GM11168 (cell line): Measurements from ENCODE around the gene ACADVL.
"Not testable (repeated sequence)": the region's sequence is repeated elsewhere in the genome, so short reads cannot be mapped to it uniquely, and the experiment has no call there.

ENCODE experiments used
- in situ Hi-C: fragments of 300-500 bp; cut with MboI; formaldehyde crosslinking; loops from one replicate; pipeline ENCODE4 v1.12.0; 2022; ENCODE audit warnings: low sequenced_read_pairs; ENCODE audit not compliant: unreplicated experiment

ACADVL gene

DNA sequence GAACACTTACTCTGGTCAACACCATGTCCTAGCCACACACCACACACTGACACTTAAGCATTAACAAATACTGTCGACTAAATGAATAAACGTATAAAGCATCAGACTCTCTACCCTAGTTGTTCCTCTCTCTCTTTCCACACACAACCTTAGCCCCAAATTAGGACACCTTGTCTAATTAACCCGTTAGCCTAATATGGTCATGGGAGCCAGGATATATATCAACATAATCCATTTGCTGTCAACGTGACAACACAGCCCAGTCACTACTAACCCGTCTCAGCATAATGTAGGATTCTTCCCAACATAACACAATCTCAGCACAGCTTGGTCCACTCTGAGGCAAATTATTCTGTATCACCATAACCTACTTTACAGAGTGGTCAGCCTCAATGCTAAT lies 12.4 kb downstream of the ACADVL start:
- in situ Hi-C loops = no loop called here

DNA sequence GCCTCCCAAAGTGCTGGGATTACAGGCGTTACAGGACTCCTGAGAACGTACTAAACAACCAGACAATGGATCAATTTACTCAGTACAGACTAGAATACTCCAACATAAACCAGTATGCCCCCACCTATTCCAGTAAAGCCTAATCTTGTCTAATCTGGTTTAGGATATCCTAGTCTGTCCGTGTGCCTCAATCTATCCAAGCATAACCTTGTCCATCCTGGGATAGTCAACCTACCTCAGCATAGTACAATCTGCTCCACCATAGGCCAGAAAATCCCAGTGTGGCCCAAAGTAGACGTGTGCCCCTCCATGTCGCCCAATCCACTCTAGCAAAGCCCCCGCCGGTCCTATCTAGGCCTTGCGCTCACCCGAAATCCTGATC lies 14.0 kb downstream of the ACADVL start:
- in situ Hi-C loops = no loop called here

- in situ Hi-C loops = no loop called here
Observed at GRCh38 chr17:7234083-7234951, 14.6 kb downstream of the ACADVL start, which contains the start of gene DVL2. Gene DVL2, minus strand, starts transcription at chr17:7234517. Its CDS starts 255 bp downstream, at chr17:7234262.

- in situ Hi-C loops = no loop called here
Observed at GRCh38 chr17:7235693-7236665, 16.2 kb downstream of the ACADVL start.

GRCh38 chr17:7236808-7237207 lies 17.1 kb downstream of the ACADVL start:
- in situ Hi-C loops = no loop called here

DNA sequence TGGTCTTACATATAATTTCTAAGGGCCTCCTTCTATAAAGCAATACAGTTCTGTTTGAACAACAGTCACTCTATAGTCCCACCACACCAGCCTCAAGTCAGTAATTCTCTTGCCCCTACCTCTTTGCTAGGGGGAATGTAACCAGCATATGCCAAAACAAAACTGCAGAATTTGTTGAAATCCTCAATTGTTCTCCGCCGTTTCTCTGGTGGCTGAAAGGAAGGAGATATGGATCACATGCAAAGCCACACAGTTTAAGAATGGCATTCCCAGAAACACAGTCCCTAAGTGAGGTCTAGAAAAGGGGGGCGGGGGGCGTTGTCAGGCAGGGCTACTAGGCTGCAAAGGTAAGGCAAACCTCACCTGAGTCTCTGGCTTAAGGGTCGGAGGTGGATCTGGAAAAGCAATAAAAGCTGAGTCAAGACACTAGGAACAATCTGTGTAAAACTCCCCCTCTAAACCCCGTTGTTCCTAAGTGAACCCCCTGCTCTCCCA lies 17.6 kb downstream of the ACADVL start:
- in situ Hi-C loops = no loop called here

- in situ Hi-C loops = no loop called here
Observed at GRCh38 chr17:7237761-7238419, 18.2 kb downstream of the ACADVL start.

DNA sequence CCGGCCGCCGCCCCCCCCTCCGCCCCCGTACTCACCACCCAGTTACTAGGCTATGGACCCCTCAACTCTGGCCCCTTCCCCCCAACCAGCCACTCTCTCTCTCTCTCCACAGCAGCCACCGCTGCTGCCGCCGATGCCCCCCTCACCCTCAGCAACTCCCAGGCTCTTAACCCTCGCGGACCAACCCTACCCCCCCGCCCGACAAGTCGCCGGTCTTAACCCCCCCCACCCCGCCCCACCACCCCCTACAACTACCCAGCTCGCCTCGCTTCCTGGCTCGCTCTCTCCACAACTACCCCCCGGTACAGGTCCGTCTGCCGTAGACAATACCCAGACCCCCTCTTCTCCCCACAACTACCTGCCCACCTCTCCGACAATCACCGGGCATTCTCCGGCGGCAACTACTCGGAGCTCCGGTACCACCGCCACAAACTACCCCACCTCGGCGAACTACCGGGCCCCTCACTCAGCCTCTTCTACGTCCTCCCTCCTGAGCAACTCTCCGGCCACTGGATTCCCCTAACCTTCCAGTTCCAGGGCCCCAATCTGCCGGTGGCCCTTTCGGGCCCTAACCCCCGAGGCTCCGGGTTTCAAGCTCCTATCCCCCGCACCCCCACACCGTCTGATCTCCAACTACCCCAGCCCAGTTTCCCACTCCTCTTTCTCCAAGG lies 18.8 kb downstream of the ACADVL start:
- in situ Hi-C loops = no loop called here

GRCh38 chr17:7239091-7240027 lies 19.6 kb downstream of the ACADVL start, which contains the start of gene PHF23:
Gene PHF23, minus strand, starts transcription at chr17:7239457. Its CDS starts 178 bp downstream, at chr17:7239279.
- in situ Hi-C loops = no loop called here

GRCh38 chr17:7240375-7240774 lies 20.6 kb downstream of the ACADVL start:
- in situ Hi-C loops = no loop called here

DNA sequence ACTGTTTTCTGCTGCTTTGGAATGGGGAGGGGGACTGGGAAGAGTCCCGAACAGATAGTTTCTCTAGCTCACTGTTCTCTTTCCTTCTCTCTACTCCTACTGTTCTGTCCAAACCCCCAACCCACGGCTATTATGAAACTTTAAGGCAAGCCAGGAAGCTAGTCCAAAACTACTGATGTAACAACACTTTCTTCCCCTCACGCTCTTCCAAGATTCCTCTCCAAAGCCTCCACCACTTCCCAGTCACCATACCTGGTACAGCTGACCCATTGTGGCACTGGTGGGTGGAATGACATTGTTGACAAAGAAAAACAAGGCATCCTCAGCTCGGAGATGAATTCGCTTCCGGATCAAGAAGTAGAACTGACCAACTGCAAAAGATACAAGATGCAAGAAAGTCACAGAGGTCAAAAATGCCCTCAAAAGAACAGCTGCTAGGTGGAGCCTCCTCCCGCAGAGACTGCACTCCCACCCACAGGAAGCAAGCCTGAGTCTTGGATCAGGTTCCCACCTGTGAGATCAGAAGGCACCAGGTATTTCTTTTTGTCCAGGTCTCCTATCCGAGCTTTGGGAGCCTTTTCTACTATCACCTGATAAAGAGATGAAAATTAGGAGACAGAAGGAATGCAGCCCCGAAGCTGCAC lies 21.5 kb downstream of the ACADVL start:
- in situ Hi-C loops = no loop called here

GRCh38 chr17:7241783-7242716 lies 22.3 kb downstream of the ACADVL start, which contains the start of gene GABARAP:
Gene GABARAP, minus strand, starts transcription at chr17:7242449. Its CDS starts 119 bp downstream, at chr17:7242330.
- in situ Hi-C loops = no loop called here

GRCh38 chr17:7242717-7243452 lies 23.1 kb downstream of the ACADVL start:
- in situ Hi-C loops = no loop called here

DNA sequence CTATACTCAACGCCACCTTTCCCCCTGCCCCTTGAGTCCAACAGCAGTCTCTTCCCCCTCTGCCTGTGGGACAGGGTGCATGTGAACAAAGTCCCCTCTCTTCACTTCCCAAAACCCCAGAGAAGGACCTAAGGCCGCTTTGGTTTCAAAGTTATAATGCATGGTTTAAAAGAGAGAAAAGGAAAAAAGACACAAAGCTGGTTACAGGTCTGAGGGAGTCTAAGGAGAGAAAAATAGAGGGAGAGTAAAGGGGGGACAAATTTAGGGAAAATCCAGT lies 23.7 kb downstream of the ACADVL start:
- in situ Hi-C loops = no loop called here

GRCh38 chr17:7243838-7244237 lies 24.1 kb downstream of the ACADVL start:
- in situ Hi-C loops = not testable (repeated sequence)

DNA sequence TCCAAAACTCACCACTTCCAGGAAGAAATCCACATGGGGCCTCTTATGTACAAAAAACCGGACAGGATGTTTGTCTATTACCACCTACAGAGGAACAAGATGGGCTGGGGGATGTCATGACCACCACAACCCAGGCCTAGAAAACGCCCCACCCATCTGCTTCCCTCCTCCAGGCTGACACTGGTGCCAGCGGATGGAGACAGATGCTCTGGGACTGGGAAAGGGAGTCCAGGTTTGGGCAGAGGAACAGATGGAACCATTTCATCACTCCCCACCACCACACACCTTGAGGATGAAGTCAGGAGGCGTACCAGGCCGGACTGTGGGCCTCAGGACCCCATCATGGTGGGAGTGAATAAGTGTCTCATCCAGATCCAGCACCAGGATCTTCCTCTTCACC lies 27.0 kb downstream of the ACADVL start:
- in situ Hi-C loops = no loop called here
